Ovary (tissue), 3 donors: ENCODE measurements around the gene ETV6.

Experiments
- EP300 ChIP-seq: sonication (generic); formaldehyde crosslinking; IDR thresholded peaks from one replicate; pipeline ENCODE4 v1.6.1; 2017; ENCODE audit warnings: antibody characterized with exemption
- POLR2A ChIP-seq: fragments of 450-650 bp; IDR thresholded peaks from one replicate; pipeline ENCODE4 v1.6.1; 2017; ENCODE audit warnings: antibody characterized with exemption, mild to moderate bottlenecking, moderate library complexity
- TF ChIP-seq, protein P1 (sequence below), 3 donors: fragments of 450-650 bp in 2 of 3; fragments of 200-600 bp in 1 of 3; IDR thresholded peaks; one replicate each; pipeline versions ENCODE4 v1.5.1 to v1.8.0; 2016 to 2022; ENCODE audit warnings: antibody characterized with exemption in 3 of 3, mild to moderate bottlenecking in 1 of 3
- donor health status: DM: no; HTN: no; CAD: no.

DNA sequence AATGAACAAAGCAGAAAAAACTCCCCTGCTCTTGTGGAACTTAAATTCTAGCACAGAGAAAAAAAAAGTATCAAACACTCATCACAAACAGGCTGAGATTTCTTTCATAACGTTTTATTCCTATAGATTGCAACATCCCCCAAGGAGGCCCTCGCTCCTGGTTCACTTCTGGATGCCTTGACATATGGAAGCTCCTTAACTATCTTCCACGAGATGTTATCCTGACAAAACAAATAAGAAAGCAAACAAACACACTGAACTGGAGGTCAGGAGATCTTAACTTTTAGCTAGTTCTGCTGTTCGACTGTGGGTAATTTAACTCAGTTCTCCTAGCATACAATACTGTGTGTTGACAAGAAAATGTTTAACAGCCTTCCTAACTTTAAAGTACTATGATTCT lies 104.8 kb downstream of the ETV6 start:
- TF ChIP-seq, protein P1, sequence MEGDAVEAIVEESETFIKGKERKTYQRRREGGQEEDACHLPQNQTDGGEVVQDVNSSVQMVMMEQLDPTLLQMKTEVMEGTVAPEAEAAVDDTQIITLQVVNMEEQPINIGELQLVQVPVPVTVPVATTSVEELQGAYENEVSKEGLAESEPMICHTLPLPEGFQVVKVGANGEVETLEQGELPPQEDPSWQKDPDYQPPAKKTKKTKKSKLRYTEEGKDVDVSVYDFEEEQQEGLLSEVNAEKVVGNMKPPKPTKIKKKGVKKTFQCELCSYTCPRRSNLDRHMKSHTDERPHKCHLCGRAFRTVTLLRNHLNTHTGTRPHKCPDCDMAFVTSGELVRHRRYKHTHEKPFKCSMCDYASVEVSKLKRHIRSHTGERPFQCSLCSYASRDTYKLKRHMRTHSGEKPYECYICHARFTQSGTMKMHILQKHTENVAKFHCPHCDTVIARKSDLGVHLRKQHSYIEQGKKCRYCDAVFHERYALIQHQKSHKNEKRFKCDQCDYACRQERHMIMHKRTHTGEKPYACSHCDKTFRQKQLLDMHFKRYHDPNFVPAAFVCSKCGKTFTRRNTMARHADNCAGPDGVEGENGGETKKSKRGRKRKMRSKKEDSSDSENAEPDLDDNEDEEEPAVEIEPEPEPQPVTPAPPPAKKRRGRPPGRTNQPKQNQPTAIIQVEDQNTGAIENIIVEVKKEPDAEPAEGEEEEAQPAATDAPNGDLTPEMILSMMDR (IDR thresholded peaks at IDR 0.05), result no peak
- TF ChIP-seq POLR2A, result no peak
- no peak for TF ChIP-seq EP300
